NCI-H187 treated with DMSO at 0.1 percent for 48 hours (cell line): ENCODE measurements around the gene ZNF335.
"Not testable (repeated sequence)": the region's sequence is repeated elsewhere in the genome, so short reads cannot be mapped to it uniquely, and the experiment has no call there.

Experiments
- DNase-seq: peaks from one replicate; lab custom pipeline; 2025; lab: John Stamatoyannopoulos, UW

ZNF335 gene

DNA sequence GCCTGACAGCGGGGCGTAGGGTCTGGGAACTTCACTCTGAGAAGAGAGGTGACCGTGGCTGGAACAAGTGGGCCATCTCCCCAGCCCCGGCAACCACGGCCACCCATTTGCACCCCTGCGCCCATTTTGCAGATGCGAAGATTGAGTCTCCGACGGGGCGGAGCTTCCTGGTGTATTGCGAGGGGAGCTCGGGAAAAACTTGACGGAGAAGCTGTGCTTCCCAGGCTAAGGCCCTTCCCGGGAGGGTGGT is 653 bp downstream of the ZNF335 start:
- DNase-seq, result no peak

DNA sequence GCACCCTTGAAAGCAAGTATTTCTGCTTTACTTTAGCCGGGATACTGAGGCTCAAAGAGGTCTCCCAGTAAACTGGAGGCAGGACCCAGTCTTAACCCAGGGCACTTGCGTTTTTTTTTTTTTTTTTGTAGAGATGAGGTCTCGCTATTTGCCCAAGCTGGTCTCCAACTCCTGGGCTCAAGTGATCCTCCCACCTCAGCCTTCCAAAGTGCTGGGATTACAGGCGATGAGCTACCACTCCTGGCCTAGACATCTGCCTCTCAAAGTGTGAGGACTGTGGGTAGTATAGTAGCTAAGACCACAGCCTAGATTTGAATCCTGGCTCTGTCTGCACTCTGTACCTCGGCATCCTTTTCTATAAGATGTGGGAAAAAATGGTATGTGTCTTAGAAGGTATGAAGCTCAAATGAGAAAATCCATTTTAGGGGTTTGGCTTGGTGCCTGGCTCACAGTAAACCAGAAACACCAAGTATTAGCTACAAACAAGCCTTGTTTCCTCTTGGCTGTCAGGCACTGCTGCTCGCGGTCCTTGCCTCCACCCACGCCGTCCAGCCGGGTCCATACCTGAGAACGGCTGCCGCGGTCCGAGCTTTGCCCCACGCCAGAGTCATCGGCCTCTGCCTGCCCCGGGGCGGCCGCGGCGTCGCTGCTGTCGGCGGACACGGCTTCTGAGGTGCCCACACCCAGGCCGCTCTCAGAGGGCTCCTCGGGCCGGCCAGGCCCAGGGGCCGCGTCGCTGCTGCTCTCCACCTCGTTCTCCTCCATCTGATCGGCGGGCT is 1.2 kb downstream of the ZNF335 start:
- DNase-seq, result no peak

DNA sequence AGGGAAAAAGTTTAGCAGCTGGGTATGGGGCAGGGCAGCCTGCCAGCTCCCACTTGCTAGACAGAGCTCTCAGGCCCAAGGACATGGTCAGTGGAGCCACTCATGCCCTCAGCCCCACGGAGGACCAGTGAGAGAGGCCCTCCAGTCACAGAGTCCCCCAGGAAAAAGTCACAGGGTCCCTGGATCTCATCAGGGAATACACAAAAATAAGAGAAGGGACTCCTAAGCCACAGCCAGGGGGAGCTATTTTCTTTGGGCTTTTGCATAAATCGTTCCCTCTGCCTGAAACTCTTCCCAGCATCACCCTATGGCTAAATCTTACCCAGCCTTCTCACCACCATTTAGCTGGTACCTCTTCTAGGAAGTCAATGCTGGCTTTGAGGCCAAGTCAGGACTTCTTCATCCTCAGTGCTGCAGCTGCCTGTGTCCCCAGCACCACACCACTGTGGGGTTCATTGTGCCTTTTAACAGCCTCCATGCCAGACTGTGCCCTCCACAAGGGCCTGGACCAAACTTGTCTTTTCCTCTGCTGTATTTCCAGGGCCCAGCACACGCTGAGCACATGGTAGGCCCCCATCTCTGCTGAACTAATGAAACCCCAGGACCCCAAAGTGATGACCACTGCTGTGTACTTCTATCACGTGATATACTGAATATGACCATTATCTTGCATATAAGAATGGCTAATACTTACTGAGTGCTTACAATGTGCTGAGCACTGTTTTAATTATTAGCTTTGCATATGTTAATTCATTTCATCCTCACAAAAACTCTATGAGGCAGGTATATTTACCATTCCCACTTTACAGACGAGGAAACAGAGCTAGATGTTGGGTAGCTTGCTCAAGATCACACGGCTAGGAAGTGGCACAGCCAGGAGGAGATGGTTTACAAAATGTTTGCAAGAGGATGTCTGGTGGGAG is 2.0 kb downstream of the ZNF335 start:
- no peak for DNase-seq

DNA sequence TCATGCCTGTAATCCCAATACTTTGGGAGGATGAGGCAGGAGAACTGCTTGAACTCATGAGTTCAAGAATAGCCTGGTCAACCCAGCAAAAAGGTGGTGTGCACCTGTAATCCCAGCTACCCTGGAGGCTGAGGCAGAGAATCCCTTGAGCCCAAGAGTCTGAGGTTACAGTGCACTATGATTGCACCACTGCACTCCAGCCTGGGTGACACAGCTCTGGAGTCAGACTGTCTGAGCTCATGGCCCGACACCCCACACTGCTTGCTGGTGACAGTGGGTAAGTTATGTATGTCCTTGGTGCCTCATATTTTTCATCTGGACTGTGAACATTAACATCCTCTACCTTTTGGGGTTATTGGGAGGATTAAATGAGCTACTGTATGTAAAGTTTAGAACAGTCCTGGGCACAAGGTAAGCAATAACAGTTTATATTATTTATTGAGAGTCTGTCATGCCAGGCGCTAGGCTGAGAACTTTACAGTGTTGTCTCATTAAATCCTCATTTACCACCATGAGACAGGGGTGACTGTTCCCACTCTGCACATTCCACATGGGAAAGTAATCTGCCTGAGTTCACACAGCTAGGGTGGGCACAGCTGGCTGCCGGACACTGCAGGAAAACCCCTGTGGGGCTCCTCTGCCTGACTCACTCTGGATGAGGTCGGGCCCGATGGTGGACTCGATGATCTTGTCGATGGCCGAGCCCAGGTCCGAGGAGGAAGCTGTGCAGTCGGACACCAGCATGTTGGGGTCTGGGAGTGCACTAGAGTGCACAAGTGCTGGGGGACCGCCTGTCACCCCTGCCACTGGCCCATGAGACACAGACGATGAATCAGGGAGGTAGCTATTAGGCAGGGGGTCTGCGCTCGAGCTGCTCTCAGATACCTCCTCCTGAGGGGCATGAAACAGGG is 2.9 kb downstream of the ZNF335 start:
- no peak for DNase-seq

DNA sequence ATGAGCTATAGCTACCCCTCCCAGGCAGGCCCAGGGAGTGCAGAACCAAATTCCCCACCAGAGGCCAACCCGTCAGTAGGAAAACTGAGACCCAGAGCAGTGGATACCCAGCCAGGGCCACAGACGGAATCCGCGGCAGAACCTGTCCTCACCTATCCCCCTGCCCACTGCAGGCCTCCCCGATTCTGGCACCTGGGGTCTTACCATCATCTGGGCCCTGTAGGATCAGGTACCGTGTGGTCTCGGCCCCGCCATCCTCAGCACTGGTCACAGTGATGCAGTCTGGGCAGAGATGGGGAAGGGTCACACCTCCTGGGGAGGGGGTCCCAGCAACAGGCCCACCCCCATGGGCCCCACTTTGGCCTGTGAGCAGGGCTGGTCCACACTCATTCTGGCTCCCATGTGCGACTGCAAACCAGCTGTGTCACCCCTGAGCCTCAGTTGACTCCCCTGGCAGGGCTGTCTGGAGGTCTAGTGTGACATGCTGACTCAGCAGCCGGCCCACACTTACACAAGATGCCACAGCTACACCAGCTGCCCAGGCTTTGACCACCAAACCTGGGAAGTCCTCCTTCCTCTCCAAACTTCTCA is 3.8 kb downstream of the ZNF335 start:
- DNase-seq, result no peak

DNA sequence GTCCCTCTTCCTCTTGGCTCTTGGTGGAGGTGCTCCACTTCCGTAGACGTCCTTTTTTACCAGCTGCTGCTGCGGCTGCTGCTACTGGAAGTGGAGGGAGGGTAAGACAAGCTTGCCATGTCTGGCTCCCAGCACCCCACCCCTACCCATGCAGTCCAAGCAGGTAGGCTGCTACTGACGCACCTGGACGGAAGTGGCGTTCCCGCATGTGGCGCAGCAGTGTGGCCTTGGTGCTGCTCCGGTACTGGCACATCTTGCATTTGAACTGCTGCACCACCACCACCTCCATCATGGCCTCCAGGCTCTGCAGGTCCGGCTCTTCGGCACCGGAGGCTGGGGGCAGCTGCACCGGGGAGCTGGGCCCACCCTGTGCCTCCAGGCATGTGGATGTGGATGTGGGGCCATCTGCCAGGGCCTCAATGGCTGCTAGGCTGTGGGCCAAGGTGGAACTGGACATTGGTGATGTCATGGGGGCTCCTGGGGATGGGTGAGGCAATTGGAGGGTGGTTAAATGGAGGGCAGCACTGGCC is 4.4 kb downstream of the ZNF335 start:
- no peak for DNase-seq

DNA sequence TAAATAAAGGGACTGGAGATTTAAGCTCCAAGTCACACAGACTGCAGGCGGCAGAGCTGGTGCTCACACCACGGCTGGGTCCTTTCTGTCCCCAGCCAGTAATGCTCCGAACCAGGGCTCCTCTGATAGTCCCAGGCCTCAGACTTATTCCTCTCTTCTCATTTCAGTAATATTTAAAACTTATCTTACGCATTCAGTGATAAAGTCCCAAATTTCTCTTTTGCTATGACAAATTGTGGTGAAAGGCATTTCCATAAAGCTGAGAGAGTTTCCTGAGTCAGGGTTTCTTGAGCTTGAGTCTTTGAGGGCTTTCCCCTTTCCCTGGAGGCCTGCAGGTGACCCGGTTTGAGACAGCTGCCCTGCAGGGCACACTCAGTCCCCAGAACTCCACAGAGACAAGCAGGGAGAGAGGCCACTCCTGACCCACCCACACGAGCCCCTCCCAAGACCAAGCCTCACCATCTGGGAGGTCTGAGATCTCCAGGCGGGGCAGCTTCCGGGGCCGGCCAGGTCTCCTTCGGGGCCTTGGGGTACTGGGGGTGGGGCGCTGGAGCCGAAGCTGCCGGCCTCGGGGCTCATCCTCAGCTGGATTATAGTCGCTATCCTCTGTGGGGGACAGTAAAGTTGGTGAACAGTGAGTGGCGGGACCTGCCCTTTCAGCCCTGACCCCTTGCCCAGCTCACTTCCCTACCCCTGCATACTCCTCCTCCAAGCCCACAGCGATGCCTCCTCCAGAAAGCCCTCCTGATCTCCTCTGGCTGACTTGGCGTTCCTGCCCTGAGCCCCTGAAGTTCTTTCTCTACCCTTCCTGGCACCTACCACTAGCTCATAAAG is 6.6 kb downstream of the ZNF335 start:
- no peak for DNase-seq

DNA sequence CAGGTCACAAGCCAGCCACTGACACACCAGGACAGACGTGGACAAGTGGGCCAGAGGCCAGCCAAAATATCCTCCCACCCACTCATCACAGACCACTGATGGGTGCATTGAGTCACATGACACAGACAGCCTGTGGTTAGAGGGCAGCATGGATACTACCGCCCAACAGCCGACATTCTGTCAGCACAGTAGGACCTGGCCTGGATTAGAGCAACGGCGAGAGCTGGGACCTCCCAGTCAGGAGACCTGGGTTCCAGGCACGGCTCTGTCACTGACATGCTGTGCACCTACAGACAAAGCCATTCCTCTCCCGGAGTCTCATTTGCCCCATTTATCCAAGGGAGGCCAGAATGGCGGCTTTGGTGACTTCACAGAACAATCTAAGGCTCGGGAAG is 8.0 kb downstream of the ZNF335 start:
- DNase-seq, result no peak

DNA sequence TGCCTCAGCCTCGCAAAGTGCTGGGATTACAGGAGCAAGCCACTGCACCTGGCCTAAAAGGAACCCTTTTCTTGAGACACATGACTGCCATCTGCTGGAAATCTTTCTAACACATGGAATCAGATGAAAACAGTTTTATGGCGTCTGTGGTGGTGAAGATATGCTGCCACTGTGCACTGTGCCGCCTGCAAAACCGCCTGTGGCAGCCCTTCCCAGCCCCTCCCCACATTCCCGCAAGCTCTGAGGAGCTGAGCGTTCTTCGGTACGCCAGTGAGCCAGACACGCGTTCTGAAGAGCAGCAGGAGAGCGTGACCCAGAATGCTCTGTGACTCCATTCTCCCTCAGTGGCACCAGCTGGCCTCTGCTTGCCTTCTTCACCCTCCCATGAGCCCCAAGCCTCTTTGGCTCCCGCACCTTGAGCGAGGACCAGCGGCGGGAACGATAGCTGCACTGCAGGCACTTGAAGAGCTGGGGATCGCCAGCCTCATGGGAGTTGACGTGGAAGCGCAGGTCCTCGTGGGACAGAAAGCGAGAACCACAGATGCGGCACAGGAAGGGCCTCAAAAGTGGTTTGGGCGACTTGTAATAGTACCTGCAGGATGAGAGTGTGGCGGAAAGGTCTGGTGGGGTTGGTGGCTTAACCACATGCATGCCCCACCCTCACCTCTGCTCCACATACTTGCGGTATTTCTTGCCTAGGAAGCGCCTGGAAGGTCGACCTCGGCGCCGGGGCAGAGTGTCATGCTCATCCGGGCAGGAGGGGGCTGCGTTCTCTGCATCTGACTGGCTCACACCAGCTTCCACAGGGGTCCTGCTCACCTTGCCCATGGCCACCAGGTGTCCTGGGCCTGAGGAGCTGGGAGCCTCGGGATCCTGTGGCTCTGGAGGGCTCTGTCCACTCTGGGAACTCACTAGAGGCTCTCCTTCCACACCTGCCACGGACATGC is 8.7 kb downstream of the ZNF335 start:
- no peak for DNase-seq

DNA sequence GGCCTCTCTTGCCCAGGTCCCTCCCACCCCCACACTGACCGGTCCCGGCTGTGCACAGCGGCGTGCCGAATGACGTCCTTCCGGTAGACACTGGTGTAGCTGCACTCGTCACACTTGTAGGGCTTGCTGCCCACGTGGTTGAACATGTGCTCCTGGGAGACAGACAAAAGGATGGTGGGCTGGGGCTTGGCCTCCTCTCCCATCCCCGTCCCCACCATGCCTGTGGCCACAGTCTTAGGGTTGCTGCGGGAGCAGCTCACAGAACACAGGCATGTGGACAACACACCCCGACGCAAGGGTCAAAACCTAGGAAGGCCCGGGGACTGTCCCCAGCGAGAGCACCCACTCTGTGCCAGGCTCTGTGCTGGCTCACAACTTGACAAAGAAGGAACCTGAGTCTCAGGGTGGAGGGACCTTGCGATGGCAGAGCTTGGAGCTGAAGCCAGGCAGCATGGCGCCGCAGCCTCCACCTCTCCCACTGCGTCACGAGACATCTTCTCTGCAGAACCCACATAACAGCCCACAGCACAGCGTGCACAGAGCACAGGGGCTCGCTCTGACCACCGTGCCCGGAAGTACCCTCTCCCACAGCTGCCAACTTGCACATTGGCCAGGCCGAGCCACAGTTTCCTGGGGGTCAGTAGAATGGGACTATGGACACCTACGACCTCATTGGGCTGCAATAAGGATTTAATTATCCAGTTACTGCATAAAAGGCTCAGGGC is 9.8 kb downstream of the ZNF335 start:
- no peak for DNase-seq

DNA sequence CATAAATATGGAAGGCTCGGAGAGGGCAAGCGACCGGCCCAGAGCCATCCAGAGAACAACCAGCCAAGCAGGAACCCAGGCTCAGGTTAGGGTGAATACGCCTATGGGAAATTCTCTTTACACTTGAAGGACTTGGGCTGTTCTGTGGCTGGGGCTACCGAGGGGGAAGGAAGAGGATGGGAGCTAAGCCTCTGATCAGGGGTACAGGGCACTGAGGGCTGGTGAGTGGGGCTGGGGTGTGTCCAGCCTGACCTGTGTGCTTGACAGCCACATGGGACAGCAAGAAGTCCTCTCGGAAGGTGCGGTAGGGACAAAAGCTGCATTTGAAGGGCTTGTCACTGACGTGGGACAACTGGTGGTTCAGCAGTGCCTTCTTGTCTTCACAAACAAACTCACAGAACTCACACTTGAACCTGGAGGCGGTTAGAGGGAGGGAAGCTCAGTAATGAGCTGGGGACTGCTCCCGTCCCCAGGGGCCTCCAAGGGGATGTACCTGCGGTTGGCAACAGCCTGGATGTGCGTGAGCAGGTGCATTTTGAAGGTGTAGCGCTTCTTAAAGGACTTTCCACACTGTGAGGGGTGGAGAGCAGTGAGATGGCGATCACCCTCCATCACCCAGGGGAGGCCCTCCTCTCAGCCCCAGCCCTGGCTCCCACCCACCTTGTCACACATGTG is 11.9 kb downstream of the ZNF335 start:
- no peak for DNase-seq

DNA sequence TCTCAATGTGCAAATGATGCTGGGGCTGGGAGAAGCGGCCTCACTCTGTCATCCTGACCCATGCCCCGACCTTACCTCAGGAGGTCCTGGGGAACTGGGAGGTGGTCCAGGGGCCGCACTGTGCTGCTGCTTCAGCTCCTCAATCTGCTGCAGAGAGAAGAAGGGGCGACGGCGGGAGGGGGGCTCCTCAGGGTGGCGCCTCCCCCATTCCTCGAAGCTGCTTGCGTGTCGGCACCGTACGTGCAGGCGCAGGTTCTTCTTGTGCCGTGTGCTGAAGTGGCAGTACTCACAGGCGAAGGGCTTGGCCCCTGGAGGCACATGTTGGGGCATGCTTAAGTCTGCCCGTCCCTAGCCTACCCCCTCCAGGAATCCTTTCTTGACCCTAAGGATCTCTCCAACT is 12.9 kb downstream of the ZNF335 start:
- DNase-seq, result no peak

DNA sequence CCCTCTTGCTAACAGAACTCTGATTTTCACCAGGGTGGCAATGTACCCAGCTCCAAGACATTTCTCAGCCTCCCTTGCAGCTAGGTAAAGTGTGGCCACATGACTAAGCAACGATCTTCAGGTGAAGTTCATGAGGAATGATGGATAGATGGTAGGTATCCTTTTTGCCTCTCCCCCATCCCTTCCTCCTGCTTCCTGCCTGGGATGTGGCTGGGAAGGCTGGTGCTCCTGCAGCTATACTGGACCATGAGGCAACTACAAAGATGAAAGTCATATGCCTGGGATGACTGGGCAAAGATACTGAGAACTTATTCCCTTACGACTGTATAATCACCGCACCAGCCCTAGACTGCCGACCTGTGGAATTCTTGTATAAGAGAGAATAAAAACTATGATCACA is 13.4 kb downstream of the ZNF335 start:
- DNase-seq, result no peak

DNA sequence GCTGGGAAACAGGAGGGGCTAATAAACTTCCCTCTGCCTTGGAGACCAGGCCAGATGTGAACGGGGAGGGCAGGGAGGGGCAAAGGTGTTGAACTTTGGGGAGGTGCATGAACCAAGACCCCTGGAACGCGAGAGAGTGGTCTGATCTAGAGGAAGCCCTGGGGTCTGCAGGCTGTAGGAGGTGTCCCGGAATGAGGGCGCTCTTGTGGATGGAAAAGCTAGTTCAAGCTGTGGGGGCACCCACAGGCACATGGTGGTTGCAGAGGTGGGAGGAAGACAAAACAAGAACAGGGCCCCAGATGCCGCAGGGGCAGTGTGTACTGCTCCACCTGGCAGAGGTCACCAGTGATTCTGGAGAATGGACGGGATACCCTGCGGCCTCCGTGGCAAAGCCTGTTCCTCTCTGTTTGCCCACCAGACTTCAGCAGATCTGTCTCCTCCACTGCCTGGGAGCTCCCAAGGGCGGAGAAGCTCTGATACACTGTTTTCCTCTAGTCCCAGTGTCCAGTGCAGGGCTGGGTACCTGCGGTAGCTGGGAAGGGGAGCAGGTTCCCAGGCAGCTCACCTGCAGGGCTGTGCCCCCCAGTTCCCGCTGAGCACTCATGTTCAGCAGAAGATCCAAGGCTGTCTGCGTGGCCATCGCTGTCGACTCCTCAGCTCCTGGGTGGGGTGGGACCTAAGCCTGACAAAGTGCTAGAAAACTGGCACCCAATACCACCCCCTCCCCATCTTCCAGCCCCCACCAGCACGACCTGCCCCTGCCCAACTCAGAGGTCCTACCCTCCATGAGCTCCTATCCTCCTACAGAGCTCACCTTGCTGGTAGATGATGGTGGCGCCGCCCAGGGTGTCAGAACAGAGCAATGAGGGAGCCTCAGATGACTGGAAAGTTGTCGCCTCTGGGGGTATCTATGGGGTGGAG is 14.7 kb downstream of the ZNF335 start:
- DNase-seq, result no peak

DNA sequence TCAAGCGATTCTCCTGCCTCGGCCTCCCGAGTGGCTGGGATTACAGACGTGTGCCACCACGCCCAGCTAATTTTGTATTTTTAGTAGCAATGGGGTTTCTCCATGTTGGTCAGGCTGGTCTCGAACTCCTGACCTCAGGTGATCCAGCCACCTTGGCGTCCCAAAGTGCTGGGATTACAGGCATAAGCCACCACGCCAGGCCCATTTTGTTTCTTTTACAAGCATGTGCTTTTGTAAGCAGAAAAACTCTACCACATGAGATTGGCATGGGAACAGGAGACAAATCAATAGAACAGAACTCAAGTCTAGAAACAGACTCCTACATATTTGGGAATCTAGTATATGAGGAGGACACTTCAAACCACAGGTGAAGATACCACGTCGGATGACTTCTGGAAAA is 15.7 kb downstream of the ZNF335 start:
- DNase-seq, result not testable (repeated sequence)

DNA sequence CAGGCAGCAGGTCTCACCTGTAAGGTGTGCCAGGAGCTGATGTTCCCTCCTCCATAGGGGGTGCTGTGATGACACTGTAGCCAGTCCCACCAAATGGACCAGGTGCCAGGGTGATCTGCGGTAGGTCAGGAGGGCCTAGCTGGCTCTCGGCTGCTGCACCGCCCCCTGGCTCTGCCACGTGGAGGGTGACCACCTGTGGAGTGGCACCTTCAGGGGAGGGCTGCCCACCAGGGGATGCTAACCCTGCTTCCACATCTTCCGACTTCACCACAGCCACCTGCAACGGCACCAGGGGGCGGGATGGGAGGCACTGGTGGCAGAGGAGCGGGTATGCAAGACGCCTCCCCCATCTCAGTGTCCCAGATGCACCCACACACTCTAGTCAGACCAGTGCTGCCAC is 18.3 kb downstream of the ZNF335 start:
- no peak for DNase-seq

DNA sequence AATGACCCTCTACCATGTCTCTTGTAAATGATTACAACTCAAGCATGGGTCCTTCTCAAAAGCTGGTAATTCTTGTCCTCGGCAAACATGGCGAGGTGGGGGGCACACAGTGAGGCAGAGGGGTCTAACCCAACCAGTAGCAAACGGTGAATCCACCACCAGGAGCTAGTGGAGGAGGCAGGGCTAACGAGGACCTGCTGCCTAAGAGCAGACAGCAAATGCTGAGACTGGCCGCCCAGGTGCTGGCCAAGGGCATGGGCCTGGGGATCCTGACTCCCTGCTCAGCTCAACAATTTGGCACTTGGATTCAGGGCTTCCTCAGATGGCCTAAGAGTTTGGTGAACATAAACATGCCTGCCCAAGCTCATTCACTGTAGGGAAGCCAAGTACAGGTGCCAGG is 19.1 kb downstream of the ZNF335 start:
- DNase-seq, result no peak
